ENCODE data around the gene ZNF836. TPM values are rescaled to one million over a fixed set of nuclear protein-coding genes. Genes with fewer than 3 reads are reported as not detected.
A peak's percentile ranks its signal among the peaks of the same experiment; 100 is the strongest.

Gene ZNF836
- total and polyA plus RNA-seq, 9 of the 15 experiments (the other 6 are each of a cell fraction or from before 2014, with no cell fraction given), result 0.24 to 0.69 (median 0.64) TPM; not detected in 2

DNA sequence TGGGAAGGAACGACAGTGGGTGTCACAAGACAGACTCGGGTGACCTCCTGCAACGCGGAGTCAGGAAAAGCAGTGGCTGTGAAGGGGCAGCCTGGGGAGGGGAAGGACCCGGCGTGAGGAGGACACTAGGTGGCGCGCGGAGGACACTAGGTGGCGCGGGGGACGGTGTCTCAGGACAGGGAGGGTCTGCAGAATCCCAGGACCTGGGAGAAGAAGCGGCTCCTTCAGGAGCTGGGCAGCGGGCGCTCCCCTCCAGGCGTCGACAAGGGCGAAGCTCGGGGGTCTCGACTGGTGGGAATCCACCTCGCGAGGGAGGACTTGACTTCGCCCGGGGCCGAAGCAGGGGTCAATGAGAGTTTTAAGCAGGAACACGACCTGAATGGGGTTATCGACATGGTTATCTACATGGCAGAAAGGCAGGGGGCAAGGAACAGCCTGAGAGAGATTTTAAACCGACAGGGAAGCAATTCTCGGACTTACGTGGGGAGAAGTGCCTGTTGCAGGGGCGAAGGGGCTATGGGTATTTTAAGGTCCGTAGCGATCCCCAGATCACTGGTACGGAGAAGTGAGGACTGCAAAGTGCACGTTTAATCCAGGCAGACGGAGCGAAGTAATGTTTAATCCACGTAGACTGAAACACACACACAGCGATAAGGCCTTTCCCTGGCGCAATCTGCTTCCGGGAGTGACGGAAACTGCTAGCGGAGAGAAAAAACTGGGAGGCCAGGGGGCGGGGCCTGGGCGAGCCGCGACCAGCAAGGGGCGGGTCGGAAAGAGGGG lies 32.0 kb downstream of the ZNF836 start, which contains the start of gene ZNF616 (continued):
- TF ChIP-seq ZMIZ1 (IDR thresholded peaks at IDR 0.05; ENCODE audit: low read depth in 2 of 2, low read length in 2 of 2) (no peak), CHD1 (IDR thresholded peaks at IDR 0.05; ENCODE audit: low read length) (peak; percentile 93), POLR2AphosphoS5 (IDR thresholded peaks at IDR 0.05; ENCODE audit: control insufficient read depth, insufficient read depth, low read depth, low read length) (peak; percentile 81), GTF2E2 (tag; IDR thresholded peaks at IDR 0.05) (0 out of 2 replicates have a peak, but pooled peaks have one; percentile 35), SP1 (CRISPR knock-in tag; IDR thresholded peaks at IDR 0.05) (peak; percentile 74), ZBTB9 (CRISPR knock-in tag; IDR thresholded peaks at IDR 0.05) (no peak), SMARCE1 (IDR thresholded peaks at IDR 0.05) (0 out of 2 replicates have a peak, but pooled peaks have one; percentile 18), TAF9B (IDR thresholded peaks at IDR 0.05; ENCODE audit: partially characterized antibody) (peak; percentile 65), TEAD4 (IDR thresholded peaks at IDR 0.05; ENCODE audit: low read length) (0 out of 2 replicates have a peak, but pooled peaks have one; percentile 16), TEAD4 (CRISPR knock-in tag; IDR thresholded peaks at IDR 0.05; ENCODE audit: borderline replicate concordance) (no peak), CBFB (CRISPR knock-in tag; IDR thresholded peaks at IDR 0.05) (no peak), EP300 (IDR thresholded peaks at IDR 0.05; ENCODE audit: low read length) (peak; percentile 10; the same call in 1 of the 2 replicates)

Measured in K562 (cell line).